Glomerular visceral epithelial cell (primary cell): ENCODE measurements around the gene RAPGEF1.

Experiments used
- DNase-seq: peaks from one replicate; pipeline ENCODE4 v3.0.0-alpha.2; 2016; ENCODE audit errors: extremely low spot score

The RAPGEF1 gene

DNA sequence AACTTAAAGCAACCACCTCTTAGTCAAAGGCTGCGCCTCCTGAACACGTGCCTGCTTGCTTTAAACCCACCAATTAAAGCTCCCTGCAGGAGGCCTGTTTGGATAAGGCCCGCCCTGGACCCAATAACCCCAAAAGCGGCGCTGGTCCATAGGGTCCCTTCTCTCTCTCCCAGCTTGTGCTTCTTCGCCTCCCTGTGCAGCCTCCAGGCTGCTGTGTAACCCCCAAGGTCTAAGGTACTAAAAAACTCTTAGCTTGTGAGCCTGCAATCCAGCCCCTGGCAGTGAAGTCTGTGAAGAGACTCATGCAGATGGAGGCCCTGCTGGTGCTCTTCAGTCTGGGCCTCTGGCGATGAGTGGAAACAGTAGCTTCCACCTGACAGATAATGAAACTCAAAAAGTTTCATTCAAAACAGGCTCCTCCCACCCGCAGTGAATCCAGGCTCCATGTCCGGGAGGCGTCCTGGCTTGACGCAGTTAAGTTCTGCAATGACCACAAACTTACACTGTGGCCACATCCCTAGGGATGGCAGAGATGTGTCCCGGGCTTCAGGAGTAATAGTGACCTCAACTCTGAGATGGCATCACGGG, 97.3 kb downstream of the RAPGEF1 start:
- no peak for DNase-seq

GRCh38 chr9:131641618-131642495, 98.0 kb downstream of the RAPGEF1 start:
- DNase-seq, result no peak

- DNase-seq, result no peak
These were observed 99.3 kb downstream of the RAPGEF1 start for GRCh38 chr9:131640438-131641137.

- DNase-seq, result no peak
These were observed 100.0 kb downstream of the RAPGEF1 start for GRCh38 chr9:131639769-131640437.

GRCh38 chr9:131636593-131636992, 103.3 kb downstream of the RAPGEF1 start:
- DNase-seq, result no peak

DNA sequence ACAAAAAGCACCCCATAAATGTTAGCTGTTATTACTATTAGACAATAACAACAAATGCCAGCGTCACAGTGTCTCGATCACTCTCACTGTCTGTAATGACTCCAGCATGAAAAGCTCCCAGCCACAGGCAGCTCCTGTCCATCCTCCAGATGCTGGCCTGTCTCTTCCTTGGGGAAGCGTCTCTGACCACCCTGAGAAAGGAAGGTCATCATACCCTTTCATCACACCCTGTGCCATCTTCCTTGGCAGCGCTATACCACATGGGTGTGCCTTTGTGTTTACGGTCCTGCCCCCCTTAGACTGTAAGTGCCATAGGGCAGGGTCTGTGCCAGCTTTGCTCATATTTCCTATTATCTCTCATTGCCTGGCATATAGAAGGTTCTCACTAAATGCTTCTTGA, 104.0 kb downstream of the RAPGEF1 start:
- no peak for DNase-seq

- peak; percentile 90 for DNase-seq
These were observed 104.6 kb downstream of the RAPGEF1 start for GRCh38 chr9:131635285-131635684.

DNA sequence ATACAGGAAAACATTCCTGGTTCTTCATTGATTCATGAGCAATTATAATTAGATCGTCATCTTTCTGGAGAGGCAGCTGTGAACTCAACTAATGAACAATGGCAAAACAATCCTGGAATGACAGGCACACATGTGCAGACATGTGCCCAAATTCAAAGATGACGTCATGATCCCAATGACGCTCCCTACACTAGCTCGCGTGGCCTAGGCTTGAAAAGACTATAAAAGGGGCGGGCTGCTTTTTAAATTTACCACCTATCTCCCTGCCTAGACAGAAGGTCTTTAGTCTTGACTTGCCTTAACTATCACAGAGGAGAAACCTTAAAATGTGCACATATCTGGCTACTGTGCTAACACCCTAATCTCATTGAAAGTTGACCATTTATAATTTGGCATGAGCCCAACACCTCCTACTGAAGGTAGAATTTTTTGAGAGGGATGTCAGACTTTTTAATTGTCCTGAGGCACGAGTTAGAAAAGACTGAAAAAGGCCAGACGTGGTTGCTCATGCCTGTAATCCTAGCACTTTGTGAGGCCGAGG, 106.3 kb downstream of the RAPGEF1 start:
- peak; percentile 33 for DNase-seq

- no peak for DNase-seq
These were observed 108.6 kb downstream of the RAPGEF1 start for GRCh38 chr9:131631306-131631705.

GRCh38 chr9:131630205-131630831, 109.6 kb downstream of the RAPGEF1 start:
- DNase-seq, result peak; percentile 41

GRCh38 chr9:131629825-131630204, 110.1 kb downstream of the RAPGEF1 start:
- DNase-seq, result no peak

DNA sequence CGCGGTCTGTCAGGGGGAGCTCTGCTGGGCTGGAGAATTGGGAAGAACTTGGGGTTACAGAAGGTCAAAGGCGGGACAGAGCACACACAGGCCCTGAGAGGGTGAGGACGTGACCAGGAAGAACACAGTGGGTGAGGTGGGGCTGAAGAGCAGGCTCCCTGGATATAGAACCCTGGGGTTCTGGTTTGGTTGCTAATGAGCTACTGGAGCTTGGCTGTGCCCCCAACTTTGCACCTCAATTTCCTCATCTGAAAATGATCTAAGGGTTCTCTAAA, 110.7 kb downstream of the RAPGEF1 start:
- no peak for DNase-seq

GRCh38 chr9:131628459-131629225, 111.2 kb downstream of the RAPGEF1 start:
- no peak for DNase-seq

GRCh38 chr9:131627648-131628458, 112.0 kb downstream of the RAPGEF1 start:
- DNase-seq, result peak; percentile 72

DNA sequence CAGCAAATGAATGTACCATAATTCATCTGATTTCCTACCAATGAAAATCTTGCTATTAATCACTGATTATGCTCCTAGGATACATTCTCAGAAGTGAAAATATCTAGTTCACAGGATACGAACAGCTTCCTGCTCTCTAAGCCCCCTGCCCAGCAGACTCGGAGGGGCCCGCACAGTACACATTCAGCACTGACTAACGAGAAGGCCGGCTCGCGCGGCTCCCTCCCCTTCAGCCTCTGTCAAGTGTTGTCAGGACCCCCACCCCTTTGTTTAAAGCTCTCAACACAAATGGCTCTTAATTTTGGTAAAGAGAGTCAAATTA, 112.6 kb downstream of the RAPGEF1 start:
- no peak for DNase-seq

- no peak for DNase-seq
These were observed 113.8 kb downstream of the RAPGEF1 start for GRCh38 chr9:131625790-131626670.

DNA sequence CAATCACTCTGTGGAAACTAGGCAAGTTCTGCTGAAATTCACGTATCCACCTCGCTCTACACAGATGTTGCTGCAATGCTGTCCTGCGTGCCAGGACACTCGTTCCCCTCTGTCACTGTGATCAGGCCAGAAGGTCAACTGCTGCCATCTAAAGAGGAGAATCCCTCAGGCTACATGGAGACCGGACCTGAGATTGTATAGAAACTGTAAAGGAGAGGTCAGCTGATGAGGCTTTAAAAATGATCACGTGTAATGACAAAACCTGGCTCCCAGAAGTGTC, 114.4 kb downstream of the RAPGEF1 start:
- DNase-seq, result no peak

- DNase-seq, result no peak
These were observed 115.0 kb downstream of the RAPGEF1 start for GRCh38 chr9:131624636-131625507.
